22Rv1 (cell line): ENCODE data around the gene FERMT2.

Experiments
- H3K27ac ChIP-seq: fragments of 450-650 bp; 2 replicates; pipeline ENCODE4 v1.5.1; 2017
- CTCF ChIP-seq: fragments of 450-650 bp; IDR thresholded peaks from 2 replicates; pipeline ENCODE4 v1.5.1; 2017; ENCODE audit warnings: mild to moderate bottlenecking
- ZFX ChIP-seq: fragments of 450-650 bp; IDR thresholded peaks from 2 replicates; pipeline ENCODE4 v1.6.1; 2017; ENCODE audit warnings: antibody characterized with exemption, borderline replicate concordance

Gene FERMT2

DNA sequence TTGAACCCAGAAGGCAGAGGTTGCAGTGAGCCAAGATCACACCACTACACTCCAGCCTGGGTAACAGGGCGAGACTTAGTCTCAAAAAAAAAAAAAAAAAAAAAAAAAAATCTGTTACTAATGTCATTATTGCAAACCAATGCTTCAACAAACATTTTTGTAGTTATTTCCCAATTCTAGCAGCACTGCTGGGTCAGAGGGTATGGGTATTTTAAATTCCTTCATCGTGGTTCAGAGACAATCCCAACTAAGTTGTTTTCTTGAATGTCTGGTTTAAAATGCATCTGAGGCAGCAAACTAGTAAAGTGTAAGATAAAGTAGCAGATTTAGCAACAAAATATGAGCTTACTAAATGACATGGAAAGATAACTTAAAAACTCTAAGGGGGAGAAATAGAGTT lies 65.6 kb downstream of the FERMT2 start:
- no peak for TF ChIP-seq ZFX
- TF ChIP-seq CTCF, result no peak
- H3K27ac ChIP-seq, result no peak overlapping the region

- no peak overlapping the region for H3K27ac ChIP-seq
- TF ChIP-seq CTCF (no peak), ZFX (no peak)
These were observed 67.2 kb downstream of the FERMT2 start for GRCh38 chr14:52883658-52884057.

DNA sequence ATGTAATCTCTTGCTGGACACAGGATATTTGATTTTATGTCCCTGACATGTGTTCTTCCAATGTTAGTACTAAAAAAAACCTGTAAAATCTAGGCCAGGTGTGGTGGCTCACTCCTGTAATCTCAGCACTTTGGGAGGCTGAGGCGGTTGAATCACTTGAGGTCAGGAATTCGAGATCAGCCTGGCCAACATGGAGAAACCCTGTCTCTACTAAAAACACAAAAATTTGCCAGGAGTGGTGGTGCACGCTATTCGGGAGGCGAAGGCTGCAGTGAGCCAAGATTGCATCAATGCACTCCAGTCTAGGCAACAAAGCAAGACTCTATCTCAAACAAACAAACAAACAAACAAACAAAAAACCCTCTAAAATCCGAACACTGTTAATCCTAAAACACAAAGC lies 68.0 kb downstream of the FERMT2 start:
- TF ChIP-seq ZFX (no peak), CTCF (no peak)
- no peak overlapping the region for H3K27ac ChIP-seq

DNA sequence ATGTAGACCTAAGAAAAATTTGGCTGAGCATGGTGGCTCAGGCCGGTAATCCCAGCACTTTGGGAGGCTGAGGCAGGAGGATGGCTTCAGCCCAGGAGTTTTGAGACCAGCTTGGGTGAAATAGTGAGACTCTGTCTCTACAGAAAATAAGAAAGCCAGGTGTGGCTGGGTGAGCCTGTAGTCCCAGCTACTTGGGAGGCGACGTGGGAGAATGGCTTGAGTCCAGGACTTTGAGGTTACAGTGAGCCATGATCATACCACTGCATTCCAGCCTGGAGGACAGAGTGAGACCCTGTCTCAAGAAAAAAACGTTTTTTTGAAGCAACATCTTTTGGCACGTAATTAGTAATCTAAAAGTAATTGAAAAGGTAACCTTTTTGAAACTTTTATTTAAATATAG lies 70.9 kb downstream of the FERMT2 start:
- TF ChIP-seq ZFX, result no peak
- no peak for TF ChIP-seq CTCF
- no peak overlapping the region for H3K27ac ChIP-seq

GRCh38 chr14:52878946-52879345 lies 71.9 kb downstream of the FERMT2 start:
- TF ChIP-seq ZFX (no peak), CTCF (no peak)
- no peak overlapping the region for H3K27ac ChIP-seq

DNA sequence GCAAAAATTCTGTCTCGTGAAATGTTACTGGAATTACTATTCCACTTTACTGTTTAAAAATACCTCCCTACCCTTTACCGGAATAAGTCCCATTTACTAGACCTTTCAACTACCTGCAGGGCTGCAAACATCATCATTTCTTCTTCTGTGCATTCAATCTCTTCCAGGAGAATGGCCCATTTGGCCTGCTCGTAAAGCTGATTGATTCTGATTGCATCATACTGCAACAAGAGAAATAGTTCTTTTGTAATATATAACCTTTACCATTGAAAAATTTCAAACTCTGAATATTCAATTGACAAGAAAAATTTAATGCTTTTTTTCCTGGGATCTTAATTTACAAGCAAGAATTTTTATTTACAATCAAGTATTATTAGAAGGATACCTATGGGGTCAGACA lies 72.4 kb downstream of the FERMT2 start:
- TF ChIP-seq CTCF, result no peak
- TF ChIP-seq ZFX, result no peak

DNA sequence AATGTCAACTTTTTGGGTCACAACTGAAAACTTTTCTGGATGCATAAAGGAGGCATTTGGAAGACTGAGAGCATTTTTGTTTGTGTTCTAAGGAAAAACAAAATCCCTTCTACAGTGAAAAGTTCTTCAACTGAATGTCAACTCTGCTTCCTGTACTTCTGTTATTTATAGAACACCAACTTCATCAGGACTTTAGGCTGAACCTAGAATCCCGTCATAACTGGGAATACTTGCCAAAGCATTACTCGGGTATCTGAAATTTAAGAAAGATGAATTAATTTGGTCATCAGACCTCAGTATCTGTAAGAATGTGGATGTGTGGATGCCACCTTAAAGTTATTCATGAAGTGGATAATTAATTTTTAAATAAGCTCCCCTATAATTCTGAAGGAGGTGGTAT lies 73.2 kb downstream of the FERMT2 start:
- H3K27ac ChIP-seq, result no peak overlapping the region
- TF ChIP-seq CTCF (no peak), ZFX (no peak)

More for the DNA sequence above, 72.4 kb downstream of the FERMT2 start:
- no peak overlapping the region for H3K27ac ChIP-seq
